HepG2 (cell line): Measurements from ENCODE around the gene TPRG1. TPM values are rescaled to one million over a fixed set of nuclear protein-coding genes. Genes with fewer than 3 reads are reported as not detected.

Experiments
- AKNA ChIP-seq: sonication (generic); formaldehyde crosslinking; IDR thresholded peaks from 2 replicates; pipeline ENCODE4 v1.4.0; 2020; ENCODE audit warnings: missing genetic modification reagents, borderline replicate concordance
- BRD4 ChIP-seq: sonication (generic); formaldehyde crosslinking; IDR thresholded peaks from 2 replicates; pipeline ENCODE4 v1.4.0; 2020; ENCODE audit warnings: missing genetic modification reagents
- ETV5 ChIP-seq: IDR thresholded peaks from 2 replicates; pipeline ENCODE4 v1.6.1; 2018; ENCODE audit warnings: missing biosample characterization, missing genetic modification reagents, inconsistent platforms, borderline replicate concordance
- GTF3A ChIP-seq: sonication (generic); formaldehyde crosslinking; conservative IDR thresholded peaks from 2 replicates; pipeline ENCODE4 v1.4.0; 2020; ENCODE audit warnings: mild to moderate bottlenecking, missing genetic modification reagents
- KAT2B ChIP-seq: fragments of 150-350 bp; IDR thresholded peaks from 2 replicates; pipeline ENCODE4 v1.6.1; 2014; ENCODE audit warnings: low read depth, low read length, borderline replicate concordance
- KLF13 ChIP-seq: sonication (generic); formaldehyde crosslinking; IDR thresholded peaks from 2 replicates; pipeline ENCODE4 v1.4.0; 2020; ENCODE audit warnings: mild to moderate bottlenecking, missing genetic modification reagents
- MLXIP ChIP-seq: sonication (generic); formaldehyde crosslinking; IDR thresholded peaks from 2 replicates; pipeline ENCODE4 v1.9.0; 2021; ENCODE audit warnings: missing genetic modification reagents, borderline replicate concordance
- MXI1 ChIP-seq: IDR thresholded peaks from 3 replicates; pipeline ENCODE4 v1.6.1; 2012; ENCODE audit warnings: low read depth, low read length, inconsistent platforms, borderline replicate concordance
- SRY ChIP-seq: sonication (generic); formaldehyde crosslinking; IDR thresholded peaks from 2 replicates; pipeline ENCODE4 v1.8.0; 2022; ENCODE audit warnings: mild to moderate bottlenecking, missing genetic modification reagents
- THAP7 ChIP-seq: sonication (generic); formaldehyde crosslinking; IDR thresholded peaks from 2 replicates; pipeline ENCODE4 v1.8.1; 2023; ENCODE audit warnings: mild to moderate bottlenecking, missing genetic modification reagents
- ZNF205 ChIP-seq: IDR thresholded peaks from 2 replicates; pipeline ENCODE4 v1.6.1; 2018; ENCODE audit warnings: missing biosample characterization, missing genetic modification reagents
- ZNF281 ChIP-seq: sonication (generic); formaldehyde crosslinking; IDR thresholded peaks from 2 replicates; pipeline ENCODE4 v1.4.0; 2020; ENCODE audit warnings: missing genetic modification reagents, borderline replicate concordance
- ZNF431 ChIP-seq: sonication (generic); formaldehyde crosslinking; IDR thresholded peaks from 2 replicates; pipeline ENCODE4 v1.9.0; 2022; ENCODE audit warnings: missing genetic modification reagents, low read depth, mild to moderate bottlenecking, borderline replicate concordance
- ZNF589 ChIP-seq: sonication (generic); formaldehyde crosslinking; conservative IDR thresholded peaks from 2 replicates; pipeline ENCODE4 v1.8.0; 2022; ENCODE audit warnings: mild to moderate bottlenecking, moderate library complexity, missing genetic modification reagents
- ZNF770 ChIP-seq: sonication (generic); formaldehyde crosslinking; IDR thresholded peaks from 2 replicates; pipeline ENCODE4 v1.5.0; 2020; ENCODE audit warnings: mild to moderate bottlenecking, missing genetic modification reagents
- polyA plus RNA-seq, 8 experiments: library from polyadenylated mRNA; depleted of rRNA in 3 of 8; stranded (reverse) in 7 of 8; unstranded in 1 of 8; fragments of >200 nt; fragmentation: Illumina TruSeq in 4 of 8; extraction: Trizol in 4 of 8; gene quantifications; 2 replicates each; pipeline versions ENCODE4 v1.2.1 to v1.2.3, GENCODE V29; 2011 to 2016; ENCODE audit warnings: low read depth in 4 of 8, missing spikeins in 1 of 8, mixed read lengths in 1 of 8; ENCODE audit not compliant: insufficient read depth in 1 of 8
- total RNA-seq, 5 experiments: library from RNA; depleted of rRNA; stranded (reverse); fragments of >200 nt; fragmentation: Illumina TruSeq; extraction: Trizol; gene quantifications; 2 replicates each; pipeline ENCODE4 v1.2.3, GENCODE V29; 2016; ENCODE audit warnings: low read depth in 1 of 5

TPRG1 gene
- total and polyA plus RNA-seq, 2 of the 13 experiments (the other 11 are each of a cell fraction or from before 2014, with no cell fraction given) = 0.17 TPM; not detected in 1

GRCh38 chr3:189355481-189356201, 183.9 kb downstream of the TPRG1 start (continued):
- TF ChIP-seq KLF13 (CRISPR knock-in tag) (no peak), SRY (CRISPR knock-in tag) (no peak), GTF3A (CRISPR knock-in tag) (no peak), KAT2B (no peak), MLXIP (CRISPR knock-in tag) (no peak), THAP7 (CRISPR knock-in tag) (no peak), ZNF281 (CRISPR knock-in tag) (0 out of 2 replicates have a peak, but pooled peaks have one; percentile 17), AKNA (CRISPR knock-in tag) (no peak), BRD4 (no peak), ZNF589 (CRISPR knock-in tag) (no peak), ZNF431 (CRISPR knock-in tag) (no peak), ETV5 (CRISPR knock-in tag) (peak; percentile 52; the same call in 1 of the 2 replicates), ZNF770 (CRISPR knock-in tag) (no peak), MXI1 (no peak), ZNF205 (CRISPR knock-in tag) (no peak)
